HCT116 (cell line): ENCODE results near the gene ERN1. TPM values are rescaled to one million over a fixed set of nuclear protein-coding genes. Genes with fewer than 3 reads are reported as not detected.
"Not testable (repeated sequence)": the region's sequence is repeated elsewhere in the genome, so short reads cannot be mapped to it uniquely, and the experiment has no call there.

Experiments used
- ATAC-seq: fragments of 200-7000 bp; cut with Tn5 transposase; 2 replicates; pipeline ENCODE4 v1.9.1; 2020; ENCODE audit warnings: mild to moderate bottlenecking, moderate library complexity
- BruUV-seq: library from RNA; stranded (reverse); fragments of 400-500 nt; replicated peaks from 2 replicates; lab custom pipeline; 2021; lab: Mats Ljungman, UMichigan
- CTCF ChIA-PET: fragments of 300-600 bp; sonication (Branson Sonifier 250); formaldehyde crosslinking; loops from one replicate; lab custom pipeline; 2021; ENCODE audit warnings: antibody characterized with exemption; lab: Charles Lee
- POLR2A ChIA-PET: fragments of 300-600, 350-600 bp; sonication (Branson Sonifier 250); formaldehyde crosslinking; loops from one replicate; lab custom pipeline; 2021; ENCODE audit warnings: antibody characterized with exemption; lab: Charles Lee
- RAD21 ChIA-PET, 2 experiments: fragments of 300-600 bp; sonication (Branson Sonifier 250); formaldehyde crosslinking; loops; one replicate each; lab custom pipeline; 2023; ENCODE audit warnings: low total read pairs in 2 of 2; ENCODE audit not compliant: uncharacterized antibody in 2 of 2, unreplicated experiment in 2 of 2, low non-redundant PET in 1 of 2; lab: Charles Lee
- DNase-seq: peaks from one replicate; pipeline ENCODE4 v3.0.0-alpha.2; 2010; ENCODE audit warnings: low read depth, low spot score
- H2AFZ ChIP-seq: fragments of 200-600 bp; shearing (Covaris generic), sonication (generic); 2 replicates; pipeline ENCODE4 v1.6.1; 2017; ENCODE audit warnings: low read depth, mixed run types, mixed read lengths, antibody characterized with exemption, low read length; ENCODE audit not compliant: poor library complexity, severe bottlenecking
- H3K27ac ChIP-seq: 2 replicates; pipeline ENCODE4 v1.5.1; 2012; ENCODE audit warnings: low read depth, low read length
- H3K27me3 ChIP-seq: fragments of 200-600 bp; sonication (generic); 2 replicates; pipeline ENCODE4 v1.6.1; 2016; ENCODE audit warnings: mixed run types, low read length, mixed read lengths; ENCODE audit not compliant: insufficient read depth
- H3K36me3 ChIP-seq, 2 experiments: fragments of 200-500 bp in 1 of 2; fragments of 200-600 bp in 1 of 2; sonication (Bioruptor generic) in 1 of 2; sonication (generic) in 1 of 2; 2 replicates each; pipeline versions ENCODE4 v1.5.1 to v1.6.1; 2014 to 2016; ENCODE audit warnings: low read length in 2 of 2, inconsistent platforms in 1 of 2, mixed read lengths in 1 of 2, mixed run types in 1 of 2; ENCODE audit not compliant: insufficient read depth in 2 of 2, control insufficient read depth in 1 of 2
- H3K4me1 ChIP-seq, 2 experiments: fragments of 200-600 bp in 1 of 2; sonication (generic) in 1 of 2; 2 replicates each; pipeline versions ENCODE4 v1.5.1 to v1.6.1; 2012 to 2017; ENCODE audit warnings: low read length in 2 of 2, inconsistent platforms in 1 of 2, mild to moderate bottlenecking in 1 of 2, mixed read lengths in 1 of 2, mixed run types in 1 of 2, moderate library complexity in 1 of 2; ENCODE audit not compliant: insufficient read depth in 2 of 2, control insufficient read depth in 1 of 2
- H3K4me2 ChIP-seq: fragments of 200-600 bp; sonication (generic); 2 replicates; pipeline ENCODE4 v1.6.1; 2017; ENCODE audit warnings: mixed run types, low read length, mixed read lengths
- H3K4me3 ChIP-seq, 2 experiments: fragments of 200-600 bp in 1 of 2; sonication (generic) in 1 of 2; replicated peaks in 1 of 2; 2 replicates each; pipeline ENCODE4 v1.5.1; 2011 to 2016; ENCODE audit warnings: low read length in 2 of 2, control low read depth in 1 of 2, low read depth in 1 of 2, mild to moderate bottlenecking in 1 of 2, mixed read lengths in 1 of 2, mixed run types in 1 of 2
- H3K79me2 ChIP-seq: fragments of 200-600 bp; sonication (generic); 2 replicates; pipeline ENCODE4 v1.6.1; 2017; ENCODE audit warnings: mild to moderate bottlenecking, mixed run types, low read length, moderate library complexity, mixed read lengths; ENCODE audit not compliant: insufficient read depth
- H3K9ac ChIP-seq: fragments of 200-600 bp; sonication (generic); 2 replicates; pipeline ENCODE4 v1.6.1; 2016; ENCODE audit warnings: low read length, mixed read lengths
- H3K9me2 ChIP-seq: fragments of 200-600 bp; sonication (generic), shearing (Covaris generic); 2 replicates; pipeline ENCODE4 v1.6.1; 2017; ENCODE audit warnings: mixed run types, mild to moderate bottlenecking, moderate library complexity; ENCODE audit not compliant: insufficient read depth
- H3K9me3 ChIP-seq, 2 experiments: fragments of 200-500 bp in 1 of 2; fragments of 200-600 bp in 1 of 2; sonication (Bioruptor generic) in 1 of 2; sonication (generic) in 1 of 2; 2 replicates each; pipeline ENCODE4 v1.6.1; 2014 to 2017; ENCODE audit warnings: low read length in 2 of 2, mixed read lengths in 2 of 2, inconsistent platforms in 1 of 2, low read depth in 1 of 2, mild to moderate bottlenecking in 1 of 2, mixed run types in 1 of 2, moderate library complexity in 1 of 2; ENCODE audit not compliant: control insufficient read depth in 1 of 2, insufficient read depth in 1 of 2
- H4K20me1 ChIP-seq: fragments of 200-600 bp; sonication (generic), shearing (Covaris generic); 2 replicates; pipeline ENCODE4 v1.6.1; 2017; ENCODE audit warnings: mixed run types, mild to moderate bottlenecking, moderate library complexity; ENCODE audit not compliant: insufficient read depth
- CBX3 ChIP-seq: IDR thresholded peaks from 2 replicates; pipeline ENCODE4 v1.6.1; 2012; ENCODE audit warnings: low read depth
- POLR2AphosphoS5 ChIP-seq: IDR thresholded peaks from 2 replicates; pipeline ENCODE4 v1.6.1; 2011; ENCODE audit warnings: mild to moderate bottlenecking, low read depth, low read length, moderate library complexity
- SP1 ChIP-seq: IDR thresholded peaks from 2 replicates; pipeline ENCODE4 v1.6.1; 2012; ENCODE audit warnings: low read depth
- YY1 ChIP-seq: IDR thresholded peaks from 2 replicates; pipeline ENCODE4 v1.6.1; 2011; ENCODE audit warnings: low read length, low read depth, moderate library complexity, mild to moderate bottlenecking; ENCODE audit not compliant: insufficient replicate concordance; ENCODE audit errors: extremely low read depth
- ZFX ChIP-seq: fragments of 450-650 bp; IDR thresholded peaks from 2 replicates; pipeline ENCODE4 v1.6.1; 2017
- ZNF274 ChIP-seq: fragments of 200-500 bp; sonication (Bioruptor generic); IDR thresholded peaks from 2 replicates; pipeline ENCODE4 v1.6.1; 2014; ENCODE audit warnings: mild to moderate bottlenecking, low read depth, low read length, inconsistent platforms
- intact Hi-C: fragments of 100-400 bp; cut with micrococcal nuclease; formaldehyde crosslinking; loops from 2 replicates; pipeline ENCODE4 v1.10.0; 2022
- total RNA-seq: library from RNA; stranded (reverse); gene quantifications from one replicate; pipeline ENCODE4 v1.2.1, GENCODE V29; 2021; ENCODE audit not compliant: unreplicated experiment
- TF ChIP-seq, protein P1 (sequence below): IDR thresholded peaks from 2 replicates; pipeline ENCODE4 v1.6.1; 2012; ENCODE audit warnings: low read depth
- TF ChIP-seq, protein P2 (sequence below), 3 experiments: fragments of 200-600 bp in 1 of 3; sonication (generic) in 1 of 3; IDR thresholded peaks in 2 of 3; conservative IDR thresholded peaks in 1 of 3; 2 replicates each; pipeline ENCODE4 v1.5.1; 2012 to 2017; ENCODE audit warnings: low read depth in 2 of 3, low read length in 2 of 3, antibody characterized with exemption in 1 of 3, borderline replicate concordance in 1 of 3, control low read depth in 1 of 3, mild to moderate bottlenecking in 1 of 3, mixed read lengths in 1 of 3, mixed run types in 1 of 3, moderate library complexity in 1 of 3; ENCODE audit not compliant: insufficient read depth in 1 of 3
- TF ChIP-seq, protein P3 (sequence below): IDR thresholded peaks from 2 replicates; pipeline ENCODE4 v1.6.1; 2012

ERN1 gene
- total RNA-seq, 1 experiment from 2014 or later = 28.2 TPM

DNA sequence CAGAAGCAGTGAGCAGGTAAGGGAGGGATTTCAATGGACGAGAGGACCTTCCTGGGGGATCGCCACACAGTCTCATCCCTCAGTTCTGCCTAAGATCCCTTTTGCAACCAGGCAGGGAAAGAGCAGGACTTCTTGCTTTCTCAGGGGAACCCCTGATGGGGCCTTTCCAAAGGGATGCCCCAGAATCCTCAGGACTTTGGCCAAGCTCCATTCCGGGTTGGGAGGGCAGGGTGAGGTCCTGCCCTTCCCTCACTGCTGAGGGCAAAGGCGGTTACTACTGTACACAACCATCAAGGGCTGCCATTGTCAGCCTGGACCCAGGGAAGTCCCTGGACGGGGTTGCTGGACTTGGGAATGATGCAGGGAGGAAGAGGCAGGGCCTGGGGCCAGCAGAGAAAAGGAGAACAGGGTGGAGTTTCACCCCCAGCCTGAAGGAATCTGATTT lies 122.1 kb downstream of the ERN1 start:
- Histone ChIP-seq H3K4me1 (peaks cover 14 to 41% of the 10 kb centered on the region in 2 experiments), H3K27me3 (no peaks in the 10 kb centered on the region), H3K27ac (no peak overlapping the region), H3K9ac (no peak overlapping the region), H3K9me3 (no peaks in the 10 kb centered on the region), H4K20me1 (no peaks in the 10 kb centered on the region), H2AFZ (no peak overlapping the region), H3K9me2 (no peaks in the 10 kb centered on the region), H3K4me3 (no peak overlapping the region), H3K79me2 (no peaks in the 10 kb centered on the region), H3K4me2 (no peak overlapping the region), H3K36me3 (no peaks in the 10 kb centered on the region)
- ChIA-PET POLR2A (no interaction called here), CTCF (interaction anchor here (2.3 kb wide), 1 partner anchor 126 kb away, joined by 5 read pairs; no protein-coding TSS in a partner anchor), RAD21 (no interaction called here)
- BruUV-seq = no TSS peak
- no peak for DNase-seq
- ATAC-seq = no peak
- TF ChIP-seq, protein P1, sequence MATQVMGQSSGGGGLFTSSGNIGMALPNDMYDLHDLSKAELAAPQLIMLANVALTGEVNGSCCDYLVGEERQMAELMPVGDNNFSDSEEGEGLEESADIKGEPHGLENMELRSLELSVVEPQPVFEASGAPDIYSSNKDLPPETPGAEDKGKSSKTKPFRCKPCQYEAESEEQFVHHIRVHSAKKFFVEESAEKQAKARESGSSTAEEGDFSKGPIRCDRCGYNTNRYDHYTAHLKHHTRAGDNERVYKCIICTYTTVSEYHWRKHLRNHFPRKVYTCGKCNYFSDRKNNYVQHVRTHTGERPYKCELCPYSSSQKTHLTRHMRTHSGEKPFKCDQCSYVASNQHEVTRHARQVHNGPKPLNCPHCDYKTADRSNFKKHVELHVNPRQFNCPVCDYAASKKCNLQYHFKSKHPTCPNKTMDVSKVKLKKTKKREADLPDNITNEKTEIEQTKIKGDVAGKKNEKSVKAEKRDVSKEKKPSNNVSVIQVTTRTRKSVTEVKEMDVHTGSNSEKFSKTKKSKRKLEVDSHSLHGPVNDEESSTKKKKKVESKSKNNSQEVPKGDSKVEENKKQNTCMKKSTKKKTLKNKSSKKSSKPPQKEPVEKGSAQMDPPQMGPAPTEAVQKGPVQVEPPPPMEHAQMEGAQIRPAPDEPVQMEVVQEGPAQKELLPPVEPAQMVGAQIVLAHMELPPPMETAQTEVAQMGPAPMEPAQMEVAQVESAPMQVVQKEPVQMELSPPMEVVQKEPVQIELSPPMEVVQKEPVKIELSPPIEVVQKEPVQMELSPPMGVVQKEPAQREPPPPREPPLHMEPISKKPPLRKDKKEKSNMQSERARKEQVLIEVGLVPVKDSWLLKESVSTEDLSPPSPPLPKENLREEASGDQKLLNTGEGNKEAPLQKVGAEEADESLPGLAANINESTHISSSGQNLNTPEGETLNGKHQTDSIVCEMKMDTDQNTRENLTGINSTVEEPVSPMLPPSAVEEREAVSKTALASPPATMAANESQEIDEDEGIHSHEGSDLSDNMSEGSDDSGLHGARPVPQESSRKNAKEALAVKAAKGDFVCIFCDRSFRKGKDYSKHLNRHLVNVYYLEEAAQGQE = no peak
- TF ChIP-seq, protein P2, sequence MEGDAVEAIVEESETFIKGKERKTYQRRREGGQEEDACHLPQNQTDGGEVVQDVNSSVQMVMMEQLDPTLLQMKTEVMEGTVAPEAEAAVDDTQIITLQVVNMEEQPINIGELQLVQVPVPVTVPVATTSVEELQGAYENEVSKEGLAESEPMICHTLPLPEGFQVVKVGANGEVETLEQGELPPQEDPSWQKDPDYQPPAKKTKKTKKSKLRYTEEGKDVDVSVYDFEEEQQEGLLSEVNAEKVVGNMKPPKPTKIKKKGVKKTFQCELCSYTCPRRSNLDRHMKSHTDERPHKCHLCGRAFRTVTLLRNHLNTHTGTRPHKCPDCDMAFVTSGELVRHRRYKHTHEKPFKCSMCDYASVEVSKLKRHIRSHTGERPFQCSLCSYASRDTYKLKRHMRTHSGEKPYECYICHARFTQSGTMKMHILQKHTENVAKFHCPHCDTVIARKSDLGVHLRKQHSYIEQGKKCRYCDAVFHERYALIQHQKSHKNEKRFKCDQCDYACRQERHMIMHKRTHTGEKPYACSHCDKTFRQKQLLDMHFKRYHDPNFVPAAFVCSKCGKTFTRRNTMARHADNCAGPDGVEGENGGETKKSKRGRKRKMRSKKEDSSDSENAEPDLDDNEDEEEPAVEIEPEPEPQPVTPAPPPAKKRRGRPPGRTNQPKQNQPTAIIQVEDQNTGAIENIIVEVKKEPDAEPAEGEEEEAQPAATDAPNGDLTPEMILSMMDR (IDR thresholded peaks at IDR 0.05 in 2 of 3, conservative IDR thresholded peaks at IDR 0.05 in 1 of 3; ENCODE audit: borderline replicate concordance in 1 of 3, insufficient read depth in 1 of 3, low read depth in 2 of 3, low read length in 2 of 3) = no peak
- TF ChIP-seq CBX3 (no peak), SP1 (no peak), ZNF274 (no peak), ZFX (no peak), YY1 (no peak), POLR2AphosphoS5 (no peak)
- TF ChIP-seq, protein P3, sequence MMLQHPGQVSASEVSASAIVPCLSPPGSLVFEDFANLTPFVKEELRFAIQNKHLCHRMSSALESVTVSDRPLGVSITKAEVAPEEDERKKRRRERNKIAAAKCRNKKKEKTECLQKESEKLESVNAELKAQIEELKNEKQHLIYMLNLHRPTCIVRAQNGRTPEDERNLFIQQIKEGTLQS = no peak
- intact Hi-C loops = no loop called here

- H4K20me1 ChIP-seq, H3K4me3 ChIP-seq, H3K9ac ChIP-seq, H3K9me2 ChIP-seq, DNase-seq, POLR2A ChIA-PET, H3K79me2 ChIP-seq, ATAC-seq, H3K36me3 ChIP-seq, RAD21 ChIA-PET, H3K27ac ChIP-seq, intact Hi-C loops, H3K27me3 ChIP-seq, H3K9me3 ChIP-seq, H3K4me2 ChIP-seq, BruUV-seq, H2AFZ ChIP-seq: not testable (repeated sequence)
- peaks cover 14 to 41% of the 10 kb centered on the region in 2 experiments for H3K4me1 ChIP-seq
- CTCF ChIA-PET = interaction anchor here (2.3 to 3.1 kb wide), 2 partner anchors 19 to 126 kb away, joined by 5 to 18 read pairs; no protein-coding TSS in a partner anchor
These were observed 122.7 kb downstream of the ERN1 start for GRCh38 chr17:64007089-64007837.
